Activated CD8-positive, alpha-beta T cell treated with anti-CD3 and anti-CD28 coated beads, Interleukin-2, amount 10 ng/mL, durations not matched to agents 7 days and 5 days (primary cell): ENCODE data around the gene PAX5. TPM values are rescaled to one million over a fixed set of nuclear protein-coding genes. Genes with fewer than 3 reads are reported as not detected.

Experiments
- ATAC-seq: fragments of 150-1000 bp; cut with Tn5 transposase; one replicate; pipeline ENCODE4 v1.10.0; 2021; ENCODE audit warnings: moderate library complexity
- CTCF ChIA-PET: fragments of 350-600 bp; sonication (Branson Sonifier 250); formaldehyde crosslinking; loops from one replicate; lab custom pipeline; 2021; ENCODE audit warnings: antibody characterized with exemption; lab: Charles Lee
- POLR2A ChIA-PET: fragments of 350-600 bp; sonication (Branson Sonifier 250); formaldehyde crosslinking; loops from one replicate; lab custom pipeline; 2021; ENCODE audit warnings: antibody characterized with exemption; lab: Charles Lee
- DNase-seq: peaks from one replicate; pipeline ENCODE4 v3.0.0-alpha.2; 2020
- H3K27ac Mint-ChIP-seq: one replicate; pipeline ENCODE4 v1.8.0; 2021; ENCODE audit warnings: mild to moderate bottlenecking, mixed read lengths
- H3K27me3 Mint-ChIP-seq: one replicate; pipeline ENCODE4 v1.8.0; 2021; ENCODE audit warnings: low read depth, mixed read lengths
- H3K36me3 Mint-ChIP-seq: one replicate; pipeline ENCODE4 v1.8.0; 2021; ENCODE audit warnings: low read depth, mixed read lengths
- H3K4me1 Mint-ChIP-seq: one replicate; pipeline ENCODE4 v1.8.0; 2021; ENCODE audit warnings: low read depth, mixed read lengths
- H3K4me3 Mint-ChIP-seq: one replicate; pipeline ENCODE4 v1.8.0; 2021; ENCODE audit warnings: mild to moderate bottlenecking, mixed read lengths
- H3K9me3 Mint-ChIP-seq: one replicate; pipeline ENCODE4 v1.8.0; 2022; ENCODE audit warnings: mixed read lengths; ENCODE audit not compliant: insufficient read depth
- total RNA-seq, 2 experiments: library from RNA; stranded (reverse); gene quantifications; one replicate each; pipeline ENCODE4 v1.2.3, GENCODE V29; 2021

PAX5 gene
- total RNA-seq, 2 experiments from 2014 or later = 0.34 to 0.45 TPM

GRCh38 chr9:36864491-36865410 is 169.3 kb downstream of the PAX5 start:
- DNase-seq (no peak), ATAC-seq (no peak)
- ChIA-PET POLR2A (no interaction called here), CTCF (no interaction called here)
- no peaks in the 10 kb centered on the region for H3K9me3 Mint-ChIP-seq
- no peak overlapping the region for H3K27ac Mint-ChIP-seq
- no peaks in the 10 kb centered on the region for H3K4me1 Mint-ChIP-seq
- no peaks in the 10 kb centered on the region for H3K36me3 Mint-ChIP-seq
- peaks cover 9% of the 10 kb centered on the region for H3K27me3 Mint-ChIP-seq
- H3K4me3 Mint-ChIP-seq = no peak overlapping the region

- no peaks in the 10 kb centered on the region for H3K4me1 Mint-ChIP-seq
- H3K36me3 Mint-ChIP-seq = no peaks in the 10 kb centered on the region
- no peaks in the 10 kb centered on the region for H3K9me3 Mint-ChIP-seq
- peaks cover 7% of the 10 kb centered on the region for H3K27me3 Mint-ChIP-seq
- H3K4me3 Mint-ChIP-seq = no peak overlapping the region
- ChIA-PET POLR2A (no interaction called here), CTCF (interaction anchor here (0.9 to 1.4 kb wide), 3 partner anchors 10 to 13 kb away, joined by 3 to 6 read pairs (median 4); no protein-coding TSS in a partner anchor)
- H3K27ac Mint-ChIP-seq = no peak overlapping the region
- ATAC-seq = no peak
- no peak for DNase-seq
These were observed 171.6 kb downstream of the PAX5 start for GRCh38 chr9:36862206-36863145.

GRCh38 chr9:36861528-36862205 is 172.4 kb downstream of the PAX5 start:
- Mint-ChIP-seq H3K27me3 (peaks cover 5% of the 10 kb centered on the region), H3K9me3 (no peaks in the 10 kb centered on the region), H3K4me1 (no peaks in the 10 kb centered on the region), H3K36me3 (no peaks in the 10 kb centered on the region), H3K27ac (no peak overlapping the region), H3K4me3 (no peak overlapping the region)
- ATAC-seq (no peak), DNase-seq (no peak)
- ChIA-PET POLR2A (no interaction called here), CTCF (interaction anchor here (1.1 kb wide), 1 partner anchor 12 kb away, joined by 4 read pairs; no protein-coding TSS in a partner anchor)

DNA sequence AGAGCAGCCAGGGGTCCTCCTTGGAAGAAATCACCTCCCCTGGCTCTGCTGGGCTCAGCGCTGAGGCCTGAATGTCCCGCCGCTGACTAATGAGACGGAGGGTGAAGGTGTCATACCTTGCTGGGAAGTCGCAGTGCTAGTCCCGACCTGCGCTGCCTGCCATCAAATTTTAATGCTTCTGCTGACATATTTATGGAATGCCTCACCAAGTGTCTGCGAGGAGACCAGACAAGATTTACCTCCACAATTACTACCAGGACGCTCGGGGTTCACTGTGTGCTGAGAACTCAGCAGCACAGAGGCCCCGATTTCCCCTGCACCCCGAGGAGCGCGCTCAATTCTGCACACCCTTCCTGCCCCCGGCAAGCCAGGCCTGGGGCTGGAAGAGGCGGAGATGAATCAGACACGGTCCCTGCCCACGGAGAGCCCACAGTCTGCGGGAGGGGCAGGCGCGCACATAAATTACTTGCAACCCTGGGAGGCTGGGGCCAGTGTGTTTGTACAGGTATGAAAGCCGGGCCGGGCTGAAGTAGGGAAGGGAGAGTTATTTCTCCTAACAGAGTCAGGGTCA is 175.2 kb downstream of the PAX5 start:
- Mint-ChIP-seq H3K4me3 (no peak overlapping the region), H3K27ac (no peak overlapping the region), H3K27me3 (peaks cover 5% of the 10 kb centered on the region), H3K36me3 (no peaks in the 10 kb centered on the region), H3K9me3 (no peaks in the 10 kb centered on the region), H3K4me1 (peaks cover 11% of the 10 kb centered on the region)
- ChIA-PET CTCF (no interaction called here), POLR2A (no interaction called here)
- no peak for DNase-seq
- no peak for ATAC-seq

- Mint-ChIP-seq H3K9me3 (no peaks in the 10 kb centered on the region), H3K27me3 (peaks cover 4% of the 10 kb centered on the region), H3K36me3 (no peaks in the 10 kb centered on the region), H3K27ac (peak overlapping the region; percentile 41), H3K4me3 (no peak overlapping the region), H3K4me1 (peaks cover 11% of the 10 kb centered on the region)
- ATAC-seq (peak; percentile 91), DNase-seq (peak; percentile 73)
- POLR2A ChIA-PET = no interaction called here
- CTCF ChIA-PET = interaction anchor here (1.0 to 1.3 kb wide), 2 partner anchors 17 to 449 kb away, joined by 4 read pairs; no protein-coding TSS in a partner anchor
These were observed 178.4 kb downstream of the PAX5 start for GRCh38 chr9:36855448-36856315.

GRCh38 chr9:36854751-36855150 is 179.3 kb downstream of the PAX5 start:
- DNase-seq (no peak), ATAC-seq (no peak)
- H3K4me1 Mint-ChIP-seq = peaks cover 11% of the 10 kb centered on the region
- POLR2A ChIA-PET = no interaction called here
- no peaks in the 10 kb centered on the region for H3K36me3 Mint-ChIP-seq
- CTCF ChIA-PET = no interaction called here
- no peak overlapping the region for H3K27ac Mint-ChIP-seq
- no peaks in the 10 kb centered on the region for H3K9me3 Mint-ChIP-seq
- H3K27me3 Mint-ChIP-seq = peaks cover 4% of the 10 kb centered on the region
- H3K4me3 Mint-ChIP-seq = no peak overlapping the region

GRCh38 chr9:36854034-36854433 is 180.0 kb downstream of the PAX5 start:
- no peaks in the 10 kb centered on the region for H3K36me3 Mint-ChIP-seq
- CTCF ChIA-PET = no interaction called here
- no peaks in the 10 kb centered on the region for H3K9me3 Mint-ChIP-seq
- peaks cover 4% of the 10 kb centered on the region for H3K27me3 Mint-ChIP-seq
- POLR2A ChIA-PET = no interaction called here
- peaks cover 11% of the 10 kb centered on the region for H3K4me1 Mint-ChIP-seq
- DNase-seq (no peak), ATAC-seq (no peak)
- no peak overlapping the region for H3K4me3 Mint-ChIP-seq
- H3K27ac Mint-ChIP-seq = no peak overlapping the region

DNA sequence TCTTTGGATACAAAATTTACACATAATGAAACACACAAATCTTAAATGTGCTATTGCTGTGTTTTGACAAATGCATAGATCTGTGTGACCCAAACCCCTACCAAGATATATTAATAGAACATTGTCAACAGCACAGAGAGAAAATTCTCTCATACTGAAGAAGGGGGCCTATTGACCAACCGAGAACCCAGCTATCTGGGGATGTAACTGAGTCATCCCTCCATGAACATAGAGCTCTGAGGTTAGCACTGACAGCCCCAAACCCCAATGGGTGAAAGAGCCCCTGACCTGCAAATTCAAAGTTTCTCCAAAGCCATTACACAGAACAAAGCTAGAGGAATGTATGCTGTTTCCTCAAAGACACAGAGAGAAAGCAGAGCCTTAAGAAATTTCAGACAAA is 180.8 kb downstream of the PAX5 start:
- DNase-seq (no peak), ATAC-seq (no peak)
- POLR2A ChIA-PET = no interaction called here
- H3K27ac Mint-ChIP-seq = no peak overlapping the region
- CTCF ChIA-PET = no interaction called here
- H3K4me1 Mint-ChIP-seq = peaks cover 11% of the 10 kb centered on the region
- H3K36me3 Mint-ChIP-seq = no peaks in the 10 kb centered on the region
- peaks cover 2% of the 10 kb centered on the region for H3K27me3 Mint-ChIP-seq
- no peaks in the 10 kb centered on the region for H3K9me3 Mint-ChIP-seq
- H3K4me3 Mint-ChIP-seq = no peak overlapping the region

- ChIA-PET POLR2A (no interaction called here), CTCF (interaction anchor here (1.0 kb wide), 1 partner anchor 13 kb away, joined by 3 read pairs; no protein-coding TSS in a partner anchor)
- Mint-ChIP-seq H3K27me3 (peaks cover 2% of the 10 kb centered on the region), H3K4me1 (no peaks in the 10 kb centered on the region), H3K36me3 (no peaks in the 10 kb centered on the region), H3K27ac (no peak overlapping the region), H3K9me3 (no peaks in the 10 kb centered on the region), H3K4me3 (no peak overlapping the region)
- DNase-seq (no peak), ATAC-seq (no peak)
These were observed 184.1 kb downstream of the PAX5 start for GRCh38 chr9:36849943-36850342.

DNA sequence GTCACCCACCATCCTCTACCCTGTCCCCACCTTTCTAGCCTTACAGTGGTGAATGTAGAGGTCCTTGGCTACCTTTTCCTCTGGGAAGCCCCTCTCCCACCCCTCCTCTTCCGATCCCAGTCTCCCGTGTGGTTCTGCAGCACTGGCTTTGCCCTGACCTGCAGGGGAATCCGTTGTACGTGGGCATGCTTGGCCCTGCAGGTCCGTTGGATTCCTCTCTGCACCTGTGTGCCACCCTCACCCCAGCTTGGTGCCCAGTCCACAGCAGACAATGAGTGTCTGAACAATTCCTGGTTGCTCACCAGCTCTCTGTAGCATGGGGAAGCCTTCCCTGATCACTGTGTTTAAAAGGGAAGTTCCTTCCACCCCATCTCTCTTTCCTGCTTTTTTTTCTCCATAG is 185.1 kb downstream of the PAX5 start:
- CTCF ChIA-PET = no interaction called here
- ATAC-seq = no peak
- POLR2A ChIA-PET = no interaction called here

More for the DNA sequence above, 185.1 kb downstream of the PAX5 start:
- Mint-ChIP-seq H3K4me1 (no peaks in the 10 kb centered on the region), H3K36me3 (no peaks in the 10 kb centered on the region), H3K9me3 (no peaks in the 10 kb centered on the region), H3K27ac (no peak overlapping the region), H3K4me3 (no peak overlapping the region), H3K27me3 (peaks cover 2% of the 10 kb centered on the region)
- no peak for DNase-seq
